Prostate gland (tissue), 2 donors: ENCODE results near the gene LHX4. TPM values are rescaled to one million over a fixed set of nuclear protein-coding genes. Genes with fewer than 3 reads are reported as not detected.

ENCODE experiments used
- DNase-seq: peaks from one replicate; pipeline ENCODE4 v3.0.0-alpha.2; 2019; ENCODE audit warnings: low spot score
- H3K27ac ChIP-seq, 2 donors: fragments of 200-600 bp; sonication (generic); 2 replicates each; pipeline ENCODE4 v1.5.1; 2017 to 2019
- H3K27me3 ChIP-seq: fragments of 200-600 bp; sonication (generic); replicated peaks from 2 replicates; pipeline ENCODE4 v1.5.1; 2019; ENCODE audit not compliant: insufficient read depth
- H3K36me3 ChIP-seq, 2 donors: fragments of 200-600 bp; sonication (generic); 1 replicate in 1 of 2; 2 replicates in 1 of 2; pipeline versions ENCODE4 v1.5.1 to v1.8.1; 2017 to 2019
- H3K4me1 ChIP-seq: fragments of 200-600 bp; sonication (generic); replicated peaks from 2 replicates; pipeline ENCODE4 v1.5.1; 2019
- H3K4me3 ChIP-seq, 2 donors: fragments of 200-600 bp; sonication (generic); 2 replicates each; pipeline ENCODE4 v1.5.1; 2017 to 2019
- H3K9me3 ChIP-seq: fragments of 200-600 bp; sonication (generic); 2 replicates; pipeline ENCODE4 v1.5.1; 2017
- POLR2A ChIP-seq: fragments of 450-650 bp; IDR thresholded peaks from one replicate; pipeline ENCODE4 v1.6.1; 2016; ENCODE audit warnings: antibody characterized with exemption, mild to moderate bottlenecking
- POLR2AphosphoS5 ChIP-seq: sonication (generic); formaldehyde crosslinking; IDR thresholded peaks from one replicate; pipeline ENCODE4 v1.6.1; 2017; ENCODE audit warnings: antibody characterized with exemption
- WGBS: methylation state at CpG from one replicate; pipeline ENCODE4 v1.1.5; 2018; 5-methylcytosine and 5-hydroxymethylcytosine counted together
- intact Hi-C: fragments of 100-400 bp; cut with DNase I; formaldehyde crosslinking; loops from one replicate; pipeline ENCODE4 v1.14.2; 2022
- total RNA-seq, 2 donors: library from RNA; depleted of rRNA; stranded (reverse); fragments of >200 nt; gene quantifications; one replicate each; pipeline ENCODE4 v1.1.0, GENCODE V29; 2016
- TF ChIP-seq, protein P1 (sequence below), 4 experiments: fragments of 200-600 bp in 2 of 4; fragments of 450-650 bp in 2 of 4; sonication (generic) in 2 of 4; IDR thresholded peaks; 1 replicate in 3 of 4; 2 replicates in 1 of 4; pipeline ENCODE4 v1.5.1; 2016 to 2019; ENCODE audit warnings: antibody characterized with exemption in 4 of 4, mild to moderate bottlenecking in 2 of 4, moderate library complexity in 2 of 4

LHX4 gene
- total RNA-seq, 2 donors from 2014 or later = not detected

DNA sequence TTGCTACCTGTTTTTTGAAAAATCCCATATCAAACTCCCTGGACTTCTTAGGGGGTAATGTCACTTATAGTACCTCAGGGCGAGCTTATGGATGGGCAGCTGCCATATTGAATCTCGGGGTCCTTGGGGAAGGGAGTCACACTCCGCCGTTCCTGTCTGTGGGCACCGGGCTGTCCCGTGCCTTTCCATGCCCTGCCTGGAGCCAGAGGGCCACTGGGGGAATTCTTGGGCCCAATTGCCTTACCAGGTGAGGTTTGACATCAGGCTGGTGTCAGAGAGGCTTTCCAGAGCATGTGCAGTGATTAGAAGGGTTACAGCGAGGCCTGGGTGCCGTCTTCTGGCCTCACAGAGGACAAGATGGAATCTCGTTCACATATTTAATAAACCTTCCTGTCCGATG lies 46.6 kb upstream of the LHX4 start:
- H3K36me3 ChIP-seq = peaks cover 0 to 6% of the 10 kb centered on the region in 2 donors
- no peak overlapping the region for H3K4me3 ChIP-seq
- H3K4me1 ChIP-seq = no peaks in the 10 kb centered on the region
- 95% methylated on average over 10 of the region's 10 CpGs for WGBS
- H3K27me3 ChIP-seq = no peaks in the 10 kb centered on the region
- H3K9me3 ChIP-seq = no peaks in the 10 kb centered on the region
- no peak for TF ChIP-seq POLR2A
- TF ChIP-seq, protein P1, sequence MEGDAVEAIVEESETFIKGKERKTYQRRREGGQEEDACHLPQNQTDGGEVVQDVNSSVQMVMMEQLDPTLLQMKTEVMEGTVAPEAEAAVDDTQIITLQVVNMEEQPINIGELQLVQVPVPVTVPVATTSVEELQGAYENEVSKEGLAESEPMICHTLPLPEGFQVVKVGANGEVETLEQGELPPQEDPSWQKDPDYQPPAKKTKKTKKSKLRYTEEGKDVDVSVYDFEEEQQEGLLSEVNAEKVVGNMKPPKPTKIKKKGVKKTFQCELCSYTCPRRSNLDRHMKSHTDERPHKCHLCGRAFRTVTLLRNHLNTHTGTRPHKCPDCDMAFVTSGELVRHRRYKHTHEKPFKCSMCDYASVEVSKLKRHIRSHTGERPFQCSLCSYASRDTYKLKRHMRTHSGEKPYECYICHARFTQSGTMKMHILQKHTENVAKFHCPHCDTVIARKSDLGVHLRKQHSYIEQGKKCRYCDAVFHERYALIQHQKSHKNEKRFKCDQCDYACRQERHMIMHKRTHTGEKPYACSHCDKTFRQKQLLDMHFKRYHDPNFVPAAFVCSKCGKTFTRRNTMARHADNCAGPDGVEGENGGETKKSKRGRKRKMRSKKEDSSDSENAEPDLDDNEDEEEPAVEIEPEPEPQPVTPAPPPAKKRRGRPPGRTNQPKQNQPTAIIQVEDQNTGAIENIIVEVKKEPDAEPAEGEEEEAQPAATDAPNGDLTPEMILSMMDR (IDR thresholded peaks at IDR 0.05) = no peak
- TF ChIP-seq POLR2AphosphoS5 = no peak
- DNase-seq = no peak
- intact Hi-C loops = no loop called here
- no peak overlapping the region for H3K27ac ChIP-seq

DNA sequence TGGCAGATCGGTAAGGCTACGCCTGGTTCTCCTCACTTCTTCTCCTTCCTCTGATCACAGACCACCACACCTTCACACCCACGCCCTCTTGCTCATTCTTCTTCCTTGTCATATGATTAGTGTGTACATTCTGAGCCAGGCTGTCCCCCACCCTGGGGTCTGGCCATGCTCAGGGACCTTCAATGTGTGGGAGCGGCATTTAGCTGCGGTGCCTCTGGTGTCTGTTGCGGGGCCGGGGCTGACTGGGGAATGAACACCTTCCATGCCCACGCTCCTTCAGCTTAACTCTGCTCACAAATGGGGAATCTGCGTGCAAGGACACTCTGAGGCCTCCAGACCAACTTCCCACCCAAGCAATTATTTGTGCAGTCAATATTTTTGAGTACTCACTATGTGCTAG lies 46.0 kb upstream of the LHX4 start:
- TF ChIP-seq POLR2AphosphoS5 (no peak), POLR2A (no peak)
- TF ChIP-seq, protein P1 (IDR thresholded peaks at IDR 0.05) = no peak
- intact Hi-C loops = no loop called here
- Histone ChIP-seq H3K9me3 (no peaks in the 10 kb centered on the region), H3K4me1 (no peaks in the 10 kb centered on the region), H3K27me3 (no peaks in the 10 kb centered on the region), H3K4me3 (no peak overlapping the region), H3K36me3 (peaks cover 0 to 6% of the 10 kb centered on the region in 2 donors), H3K27ac (no peak overlapping the region)
- no peak for DNase-seq
- 95% methylated on average over 9 of the region's 9 CpGs for WGBS

DNA sequence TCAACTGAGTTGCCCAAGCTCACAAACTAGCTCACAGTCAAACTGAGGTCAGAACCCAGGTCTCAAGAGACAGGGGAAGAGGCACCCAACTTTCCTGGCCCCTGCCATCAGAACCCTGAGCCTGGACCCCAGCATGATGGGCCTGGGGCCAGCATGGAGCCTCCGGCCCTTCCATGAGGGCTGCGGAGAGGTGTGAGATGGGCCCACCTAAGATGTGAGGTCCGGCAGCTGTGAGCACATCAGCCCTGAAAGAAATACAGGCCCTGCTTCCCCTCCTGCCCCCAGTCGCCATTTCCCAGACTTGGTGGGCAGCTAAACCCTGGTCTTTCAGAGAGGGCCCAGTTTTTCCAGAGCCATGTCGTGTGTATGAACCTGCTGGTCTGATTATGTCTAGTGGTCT lies 44.8 kb upstream of the LHX4 start:
- Histone ChIP-seq H3K4me1 (no peaks in the 10 kb centered on the region), H3K27me3 (no peaks in the 10 kb centered on the region), H3K27ac (no peak overlapping the region), H3K9me3 (no peaks in the 10 kb centered on the region), H3K36me3 (peaks cover 0 to 6% of the 10 kb centered on the region in 2 donors), H3K4me3 (no peak overlapping the region)
- TF ChIP-seq POLR2A (no peak), POLR2AphosphoS5 (no peak)
- TF ChIP-seq, protein P1 (IDR thresholded peaks at IDR 0.05) = no peak
- WGBS = 76% methylated on average over 5 of the region's 5 CpGs
- intact Hi-C loops = loop anchor here (5.0 kb wide), 1 partner anchor 297 kb away; no protein-coding TSS in a partner anchor
- DNase-seq = no peak

DNA sequence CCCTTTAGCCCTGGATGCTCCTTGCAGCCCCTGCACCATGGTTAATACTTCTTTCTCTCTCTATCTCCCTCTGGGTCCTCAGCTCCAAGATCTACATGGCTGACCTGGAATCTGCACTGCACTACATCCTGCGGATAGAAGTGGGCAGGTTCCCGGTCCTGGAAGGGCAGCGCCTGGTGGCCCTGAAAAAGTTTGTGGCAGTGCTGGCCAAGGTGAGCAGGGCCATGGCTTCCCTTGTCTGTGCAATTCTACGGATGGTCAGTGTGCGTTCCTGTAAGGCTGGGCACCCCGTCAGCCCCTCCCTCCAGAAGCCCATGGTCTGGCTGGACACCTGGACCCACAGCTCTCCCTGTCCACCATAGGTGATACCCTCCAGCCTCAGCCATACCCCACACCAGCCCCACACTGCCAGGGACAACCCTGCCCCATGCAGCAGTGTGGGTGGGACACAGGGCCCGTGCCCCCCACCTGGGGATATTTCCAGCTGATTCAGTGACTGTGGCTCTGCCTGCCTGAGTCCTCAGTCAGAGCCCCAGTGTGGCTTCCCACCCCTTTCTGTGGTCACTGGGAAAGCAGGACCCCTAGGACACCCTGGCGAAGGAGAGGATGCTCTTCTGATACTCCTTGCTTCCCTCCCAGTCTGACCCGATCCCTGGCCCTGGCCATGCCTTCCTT lies 44.0 kb upstream of the LHX4 start:
- TF ChIP-seq POLR2AphosphoS5 (no peak), POLR2A (no peak)
- TF ChIP-seq, protein P1 (IDR thresholded peaks at IDR 0.05) = no peak
- Histone ChIP-seq H3K4me3 (no peak overlapping the region), H3K36me3 (peaks cover 0 to 6% of the 10 kb centered on the region in 2 donors), H3K9me3 (no peaks in the 10 kb centered on the region), H3K4me1 (no peaks in the 10 kb centered on the region), H3K27me3 (no peaks in the 10 kb centered on the region), H3K27ac (no peak overlapping the region)
- no peak for DNase-seq
- intact Hi-C loops = loop anchor here (5.0 kb wide), 1 partner anchor 296 kb away; no protein-coding TSS in a partner anchor
- 98% methylated on average over 9 of the region's 9 CpGs for WGBS

DNA sequence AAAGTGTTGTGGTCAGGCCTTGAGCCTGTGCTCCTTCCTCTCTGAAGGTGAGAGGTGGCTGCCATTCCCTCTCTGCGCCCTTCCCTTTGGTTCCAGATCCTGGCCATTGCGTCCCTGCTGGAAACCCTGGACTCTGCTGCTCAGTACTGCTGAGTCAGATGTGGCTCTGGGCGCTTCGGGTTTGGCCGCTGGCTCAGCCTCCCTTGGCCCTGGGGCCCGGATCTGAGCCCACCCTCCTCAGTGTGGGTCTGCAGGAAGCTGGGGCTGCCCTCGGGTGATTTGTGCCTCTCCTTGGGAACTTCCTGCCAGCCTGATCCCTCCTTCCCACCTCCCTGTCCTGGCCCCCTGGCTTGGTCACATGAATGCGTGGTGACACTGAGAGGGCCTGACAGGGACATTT lies 43.2 kb upstream of the LHX4 start:
- 70% methylated on average over 8 of the region's 8 CpGs for WGBS
- Histone ChIP-seq H3K4me1 (no peaks in the 10 kb centered on the region), H3K36me3 (peaks cover 0 to 6% of the 10 kb centered on the region in 2 donors)

More for the DNA sequence above, 43.2 kb upstream of the LHX4 start:
- intact Hi-C loops = loop anchor here (5.0 kb wide), 1 partner anchor 295 kb away; no protein-coding TSS in a partner anchor
- no peaks in the 10 kb centered on the region for H3K9me3 ChIP-seq
- TF ChIP-seq, protein P1 (IDR thresholded peaks at IDR 0.05) = no peak
- TF ChIP-seq POLR2A (no peak), POLR2AphosphoS5 (no peak)
- H3K4me3 ChIP-seq = no peak overlapping the region
- H3K27ac ChIP-seq = no peak overlapping the region
- DNase-seq = no peak
- H3K27me3 ChIP-seq = no peaks in the 10 kb centered on the region
